Nephron (organoid): ENCODE data around the gene CNGA2.
A peak's percentile ranks its signal among the peaks of the same experiment; 100 is the strongest.

ENCODE experiments used
- H3K27ac Mint-ChIP-seq, 3 experiments: 2 replicates each; pipeline ENCODE4 v1.8.0; 2020; ENCODE audit warnings: mixed read lengths in 3 of 3, mild to moderate bottlenecking in 2 of 3, moderate library complexity in 1 of 3
- H3K27me3 Mint-ChIP-seq: 2 replicates; pipeline ENCODE4 v1.8.0; 2021; ENCODE audit warnings: low read depth, mild to moderate bottlenecking, moderate library complexity, mixed read lengths
- H3K36me3 Mint-ChIP-seq: 2 replicates; pipeline ENCODE4 v1.8.0; 2020; ENCODE audit warnings: low read depth, mixed read lengths
- H3K4me1 Mint-ChIP-seq: 2 replicates; pipeline ENCODE4 v1.8.0; 2020; ENCODE audit warnings: mixed read lengths
- H3K4me3 Mint-ChIP-seq, 3 experiments: 2 replicates each; pipeline ENCODE4 v1.8.0; 2020; ENCODE audit warnings: mild to moderate bottlenecking in 3 of 3, mixed read lengths in 3 of 3, moderate library complexity in 2 of 3
- H3K9me3 Mint-ChIP-seq: 2 replicates; pipeline ENCODE4 v1.8.0; 2020; ENCODE audit warnings: mixed read lengths
- TF ChIP-seq, protein P1 (sequence below), 3 experiments: fragments of 200-600 bp; sonication (generic); IDR thresholded peaks; one replicate each; pipeline ENCODE4 v1.5.0; 2021; ENCODE audit warnings: antibody characterized with exemption in 3 of 3; ENCODE audit not compliant: unreplicated experiment in 3 of 3

CNGA2 gene

DNA sequence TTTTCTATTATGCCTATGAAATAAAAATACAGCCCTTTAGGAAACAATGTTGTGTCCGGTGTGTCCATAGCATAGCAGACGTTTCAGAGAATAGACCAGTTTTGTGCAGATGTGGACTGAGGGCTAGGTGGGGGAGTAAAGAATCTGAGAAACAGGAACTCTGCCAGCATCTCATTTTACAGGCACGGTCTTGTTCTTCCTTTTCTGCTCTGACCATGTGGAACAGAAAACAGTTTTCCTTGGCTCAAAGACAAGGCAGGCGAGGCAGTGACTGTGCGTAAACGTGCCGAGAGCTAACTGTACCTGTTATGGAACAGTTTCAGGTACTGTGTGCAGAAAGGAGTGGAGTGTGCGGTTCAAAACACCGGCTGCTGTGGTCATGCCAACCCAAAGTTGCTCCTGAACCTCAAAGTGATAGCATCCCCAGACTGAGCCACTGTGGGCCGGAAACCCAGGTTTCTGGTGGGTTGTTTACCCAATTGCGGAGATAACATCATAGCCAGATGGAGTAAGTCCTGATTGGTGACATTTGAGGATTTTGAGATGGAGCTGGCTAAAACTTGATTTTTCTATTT, 20.2 kb downstream of the CNGA2 start:
- Mint-ChIP-seq H3K36me3 (no peaks in the 10 kb centered on the region), H3K4me1 (peaks cover 16% of the 10 kb centered on the region), H3K27me3 (peaks cover 25% of the 10 kb centered on the region), H3K9me3 (peaks cover 21% of the 10 kb centered on the region), H3K27ac (peak overlapping the region in 2 of 3 experiments; percentile 33 to 55), H3K4me3 (no peak overlapping the region)
- TF ChIP-seq, protein P1, sequence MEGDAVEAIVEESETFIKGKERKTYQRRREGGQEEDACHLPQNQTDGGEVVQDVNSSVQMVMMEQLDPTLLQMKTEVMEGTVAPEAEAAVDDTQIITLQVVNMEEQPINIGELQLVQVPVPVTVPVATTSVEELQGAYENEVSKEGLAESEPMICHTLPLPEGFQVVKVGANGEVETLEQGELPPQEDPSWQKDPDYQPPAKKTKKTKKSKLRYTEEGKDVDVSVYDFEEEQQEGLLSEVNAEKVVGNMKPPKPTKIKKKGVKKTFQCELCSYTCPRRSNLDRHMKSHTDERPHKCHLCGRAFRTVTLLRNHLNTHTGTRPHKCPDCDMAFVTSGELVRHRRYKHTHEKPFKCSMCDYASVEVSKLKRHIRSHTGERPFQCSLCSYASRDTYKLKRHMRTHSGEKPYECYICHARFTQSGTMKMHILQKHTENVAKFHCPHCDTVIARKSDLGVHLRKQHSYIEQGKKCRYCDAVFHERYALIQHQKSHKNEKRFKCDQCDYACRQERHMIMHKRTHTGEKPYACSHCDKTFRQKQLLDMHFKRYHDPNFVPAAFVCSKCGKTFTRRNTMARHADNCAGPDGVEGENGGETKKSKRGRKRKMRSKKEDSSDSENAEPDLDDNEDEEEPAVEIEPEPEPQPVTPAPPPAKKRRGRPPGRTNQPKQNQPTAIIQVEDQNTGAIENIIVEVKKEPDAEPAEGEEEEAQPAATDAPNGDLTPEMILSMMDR (IDR thresholded peaks at IDR 0.05; ENCODE audit: unreplicated experiment in 3 of 3) = no peak

DNA sequence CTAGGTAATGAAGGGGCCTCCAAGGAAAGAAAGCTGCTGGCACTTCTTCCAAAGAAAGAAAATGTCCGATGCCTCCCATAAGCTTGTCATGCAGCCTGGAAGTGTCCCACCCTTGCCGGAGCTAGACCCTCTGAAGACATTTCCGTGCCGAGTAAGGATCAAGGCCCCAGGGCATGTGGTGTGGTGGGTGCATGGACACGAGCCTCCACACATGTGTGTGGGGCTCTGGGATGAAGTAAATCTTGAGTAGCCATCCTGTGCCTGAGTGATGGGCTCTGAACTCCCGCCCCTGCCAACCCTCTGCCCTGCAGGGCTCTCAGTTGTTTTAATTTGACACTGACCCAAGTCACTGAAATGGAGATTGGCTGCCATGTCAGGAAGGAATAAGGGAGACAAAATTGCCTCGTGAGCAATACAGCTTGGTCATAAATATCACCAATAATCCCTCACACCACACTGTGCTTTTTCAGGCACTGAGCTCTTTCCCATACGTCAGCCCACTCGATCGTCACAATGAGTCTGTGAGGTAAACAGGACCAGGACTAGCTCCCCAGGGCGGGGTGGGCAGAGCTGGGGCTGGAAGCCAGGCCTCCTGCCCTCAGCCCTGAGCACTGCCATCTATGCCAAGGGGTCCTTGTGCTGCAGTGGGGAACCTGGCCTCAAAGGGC, 24.6 kb downstream of the CNGA2 start:
- peaks cover 17% of the 10 kb centered on the region for H3K27me3 Mint-ChIP-seq
- no peaks in the 10 kb centered on the region for H3K36me3 Mint-ChIP-seq
- TF ChIP-seq, protein P1 (IDR thresholded peaks at IDR 0.05; ENCODE audit: unreplicated experiment in 3 of 3) = no peak
- H3K4me3 Mint-ChIP-seq = no peak overlapping the region
- no peak overlapping the region for H3K27ac Mint-ChIP-seq
- H3K9me3 Mint-ChIP-seq = peaks cover 12% of the 10 kb centered on the region
- peaks cover 7% of the 10 kb centered on the region for H3K4me1 Mint-ChIP-seq

DNA sequence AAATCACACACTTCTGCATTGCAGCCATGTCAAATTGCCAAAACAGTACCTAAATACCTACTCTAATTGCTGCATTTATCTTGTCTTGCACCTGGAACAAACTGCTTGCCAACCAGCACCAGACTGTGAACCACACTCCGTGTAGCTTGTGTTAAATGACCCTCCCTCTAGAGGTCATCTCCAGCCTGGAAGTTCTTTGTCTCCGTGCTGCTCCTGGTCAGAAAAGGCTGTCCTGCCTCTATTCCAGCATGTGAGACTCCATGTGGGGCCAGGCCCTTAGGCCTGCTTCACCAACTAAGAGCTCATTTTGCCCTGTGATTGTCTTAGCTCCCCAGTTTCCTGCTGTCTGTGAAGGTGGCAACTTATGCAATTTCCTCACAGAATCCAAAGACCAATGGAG, 28.3 kb downstream of the CNGA2 start:
- peaks cover 8% of the 10 kb centered on the region for H3K9me3 Mint-ChIP-seq
- H3K4me1 Mint-ChIP-seq = peaks cover 5% of the 10 kb centered on the region
- no peak overlapping the region for H3K4me3 Mint-ChIP-seq
- no peaks in the 10 kb centered on the region for H3K27me3 Mint-ChIP-seq
- TF ChIP-seq, protein P1 (IDR thresholded peaks at IDR 0.05; ENCODE audit: unreplicated experiment in 3 of 3) = no peak
- H3K36me3 Mint-ChIP-seq = no peaks in the 10 kb centered on the region
- no peak overlapping the region for H3K27ac Mint-ChIP-seq

DNA sequence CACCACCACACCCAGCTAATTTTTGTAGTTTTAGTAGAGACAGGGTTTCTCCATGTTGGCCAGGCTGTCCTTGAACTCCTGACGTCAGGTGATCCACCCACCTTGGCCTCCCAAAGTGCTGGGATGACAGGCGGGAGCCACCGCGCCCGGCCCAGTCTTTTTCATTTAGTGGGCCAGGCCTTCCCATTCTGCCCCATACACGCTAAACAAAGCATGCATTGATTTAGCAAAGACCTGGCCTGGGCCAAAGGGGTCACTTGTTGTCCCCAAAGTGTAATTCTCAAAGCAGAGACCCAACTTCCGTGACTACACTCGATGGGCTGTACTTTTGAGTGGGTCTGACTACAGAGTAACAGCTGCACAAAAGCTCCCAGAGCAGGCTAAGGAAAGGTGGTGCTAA, 29.2 kb downstream of the CNGA2 start:
- Mint-ChIP-seq H3K4me1 (peaks cover 6% of the 10 kb centered on the region), H3K36me3 (no peaks in the 10 kb centered on the region), H3K4me3 (no peak overlapping the region), H3K27ac (no peak overlapping the region), H3K9me3 (peaks cover 5% of the 10 kb centered on the region), H3K27me3 (no peaks in the 10 kb centered on the region)
- TF ChIP-seq, protein P1 (IDR thresholded peaks at IDR 0.05; ENCODE audit: unreplicated experiment in 3 of 3) = no peak

DNA sequence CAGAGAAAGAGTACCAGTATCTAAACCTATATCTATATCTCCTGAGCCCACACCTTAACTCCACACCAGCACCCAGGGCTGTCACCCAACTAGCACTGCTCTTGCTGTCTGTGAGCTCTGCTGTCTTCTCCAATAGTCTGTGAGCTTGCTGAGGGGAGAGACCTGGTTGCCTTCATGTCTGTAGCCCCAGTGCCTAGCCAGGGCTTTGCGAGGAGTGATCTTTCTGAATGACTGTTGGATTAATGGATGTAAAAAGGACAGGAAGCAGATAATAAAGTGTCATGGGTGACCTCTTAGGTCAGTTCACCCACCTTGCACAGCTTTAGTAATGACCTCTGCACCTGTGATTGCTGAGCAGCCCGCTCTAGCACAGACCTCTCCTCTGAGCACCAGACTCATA, 30.5 kb downstream of the CNGA2 start:
- Mint-ChIP-seq H3K9me3 (peaks cover 16% of the 10 kb centered on the region), H3K4me1 (peaks cover 6% of the 10 kb centered on the region), H3K36me3 (no peaks in the 10 kb centered on the region), H3K27ac (no peak overlapping the region), H3K4me3 (no peak overlapping the region), H3K27me3 (no peaks in the 10 kb centered on the region)
- TF ChIP-seq, protein P1 (IDR thresholded peaks at IDR 0.05; ENCODE audit: unreplicated experiment in 3 of 3) = no peak

DNA sequence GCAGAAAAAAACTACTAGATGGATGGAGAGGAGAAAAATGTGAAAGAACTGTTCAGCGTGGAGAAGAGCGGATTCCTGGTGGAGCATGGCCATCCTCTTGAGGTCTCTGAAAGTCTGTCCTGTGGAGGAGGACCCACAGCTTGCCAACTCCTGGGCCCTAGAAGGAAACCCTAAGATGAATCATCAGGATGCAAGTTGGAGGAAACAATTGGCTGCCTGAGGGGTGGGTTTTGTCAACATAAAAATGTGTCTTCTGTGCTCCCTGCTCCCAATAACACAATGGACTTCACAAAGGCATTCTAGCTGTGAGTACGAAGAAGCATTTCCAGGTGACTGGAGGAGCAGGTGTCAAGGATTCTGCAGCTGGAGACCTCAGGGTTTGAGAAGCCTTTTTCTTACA, 37.2 kb downstream of the CNGA2 start:
- H3K36me3 Mint-ChIP-seq = no peaks in the 10 kb centered on the region
- no peak overlapping the region for H3K4me3 Mint-ChIP-seq
- H3K27ac Mint-ChIP-seq = no peak overlapping the region
- no peaks in the 10 kb centered on the region for H3K27me3 Mint-ChIP-seq
- H3K4me1 Mint-ChIP-seq = peaks cover 13% of the 10 kb centered on the region
- H3K9me3 Mint-ChIP-seq = peaks cover 26% of the 10 kb centered on the region
- TF ChIP-seq, protein P1 (IDR thresholded peaks at IDR 0.05; ENCODE audit: unreplicated experiment in 3 of 3) = no peak
